Right lobe of liver (tissue), 4 donors: ENCODE measurements around the gene CTIF.

Experiments
- POLR2A ChIP-seq: fragments of 450-650 bp; IDR thresholded peaks from one replicate; pipeline ENCODE4 v1.6.1; 2017; ENCODE audit warnings: antibody characterized with exemption, mild to moderate bottlenecking
- TF ChIP-seq, protein P1 (sequence below), 4 donors: fragments of 200-600 bp in 3 of 4; fragments of 450-650 bp in 1 of 4; IDR thresholded peaks; one replicate each; pipeline versions ENCODE4 v1.5.1 to v1.8.0; 2016 to 2022; ENCODE audit warnings: antibody characterized with exemption in 4 of 4, mild to moderate bottlenecking in 2 of 4
- donor health status: DM: no; HTN: no; CAD: no.
- donor health status: DM: no; HTN: no; CAD: no.
- donor health status: DM: no; HTN: yes; CAD: no.

DNA sequence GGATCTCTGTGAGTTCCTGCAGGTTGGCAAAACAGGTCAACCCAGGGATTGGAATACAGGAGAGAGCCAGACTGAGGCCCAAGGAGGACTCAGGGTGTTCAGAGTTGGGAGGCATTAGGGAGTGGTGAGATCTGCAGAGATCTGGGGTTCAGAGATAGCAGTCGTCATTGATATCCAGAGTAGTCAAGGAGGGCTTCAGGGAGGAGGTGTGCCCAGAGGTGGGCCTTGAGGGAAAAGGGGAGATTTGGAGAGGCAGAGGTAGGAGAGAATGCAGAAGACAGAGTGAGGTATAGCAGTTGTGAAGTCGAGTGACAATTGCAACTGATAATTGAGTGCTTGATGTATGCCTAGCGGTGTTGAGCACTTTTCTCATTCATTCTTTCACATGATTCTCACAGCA lies 70.3 kb downstream of the CTIF start:
- no peak for TF ChIP-seq POLR2A
- TF ChIP-seq, protein P1, sequence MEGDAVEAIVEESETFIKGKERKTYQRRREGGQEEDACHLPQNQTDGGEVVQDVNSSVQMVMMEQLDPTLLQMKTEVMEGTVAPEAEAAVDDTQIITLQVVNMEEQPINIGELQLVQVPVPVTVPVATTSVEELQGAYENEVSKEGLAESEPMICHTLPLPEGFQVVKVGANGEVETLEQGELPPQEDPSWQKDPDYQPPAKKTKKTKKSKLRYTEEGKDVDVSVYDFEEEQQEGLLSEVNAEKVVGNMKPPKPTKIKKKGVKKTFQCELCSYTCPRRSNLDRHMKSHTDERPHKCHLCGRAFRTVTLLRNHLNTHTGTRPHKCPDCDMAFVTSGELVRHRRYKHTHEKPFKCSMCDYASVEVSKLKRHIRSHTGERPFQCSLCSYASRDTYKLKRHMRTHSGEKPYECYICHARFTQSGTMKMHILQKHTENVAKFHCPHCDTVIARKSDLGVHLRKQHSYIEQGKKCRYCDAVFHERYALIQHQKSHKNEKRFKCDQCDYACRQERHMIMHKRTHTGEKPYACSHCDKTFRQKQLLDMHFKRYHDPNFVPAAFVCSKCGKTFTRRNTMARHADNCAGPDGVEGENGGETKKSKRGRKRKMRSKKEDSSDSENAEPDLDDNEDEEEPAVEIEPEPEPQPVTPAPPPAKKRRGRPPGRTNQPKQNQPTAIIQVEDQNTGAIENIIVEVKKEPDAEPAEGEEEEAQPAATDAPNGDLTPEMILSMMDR (IDR thresholded peaks at IDR 0.05) = no peak
